GM18519 (cell line): ENCODE data around the gene MESD.

ENCODE experiments used
- ATAC-seq: cut with Tn5 transposase; IDR thresholded peaks from one replicate; pipeline ENCODE4 v1.9.1; 2021; ENCODE audit warnings: mild to moderate bottlenecking, moderate library complexity; ENCODE audit not compliant: unreplicated experiment, low FRiP score

MESD gene

GRCh38 chr15:81015621-81016488 is 26.2 kb upstream of the MESD start:
- ATAC-seq, result no peak

GRCh38 chr15:81014446-81015093 is 25.0 kb upstream of the MESD start:
- ATAC-seq, result no peak

GRCh38 chr15:81013396-81013929 is 23.8 kb upstream of the MESD start:
- no peak for ATAC-seq

GRCh38 chr15:81012588-81012987 is 23.0 kb upstream of the MESD start:
- ATAC-seq, result no peak

GRCh38 chr15:81011593-81011992 is 22.0 kb upstream of the MESD start:
- ATAC-seq, result no peak

GRCh38 chr15:81010086-81010485 is 20.5 kb upstream of the MESD start:
- ATAC-seq, result no peak

- ATAC-seq, result no peak
These were observed 18.7 kb upstream of the MESD start for GRCh38 chr15:81008312-81008711.

- no peak for ATAC-seq
These were observed 17.9 kb upstream of the MESD start for GRCh38 chr15:81007428-81008064.

- no peak for ATAC-seq
These were observed 16.5 kb upstream of the MESD start for GRCh38 chr15:81006124-81006523.

- ATAC-seq, result no peak
These were observed 13.4 kb upstream of the MESD start for GRCh38 chr15:81003097-81003350.

GRCh38 chr15:81002331-81003096 is 12.9 kb upstream of the MESD start:
- no peak for ATAC-seq

- ATAC-seq, result no peak
These were observed 12.4 kb upstream of the MESD start for GRCh38 chr15:81002009-81002330.

- ATAC-seq, result peak; percentile 28
These were observed 11.8 kb upstream of the MESD start for GRCh38 chr15:81001152-81002008.

GRCh38 chr15:81000624-81001151 is 11.1 kb upstream of the MESD start, which contains the start of gene TLNRD1:
Gene TLNRD1 (plus strand): TSS chr15:81000923. CDS start chr15:81002272, 1,349 bp downstream.
- ATAC-seq, result peak; percentile 36

- ATAC-seq, result no peak
These were observed 10.6 kb upstream of the MESD start for GRCh38 chr15:81000144-81000623.

- no peak for ATAC-seq
These were observed 10.0 kb upstream of the MESD start for GRCh38 chr15:80999623-81000036.

GRCh38 chr15:80998251-80998650 is 8.6 kb upstream of the MESD start:
- no peak for ATAC-seq

- no peak for ATAC-seq
These were observed 8.1 kb upstream of the MESD start for GRCh38 chr15:80997692-80998091.

- no peak for ATAC-seq
These were observed 6.6 kb upstream of the MESD start for GRCh38 chr15:80996247-80996646.
